Activated naive CD4-positive, alpha-beta T cell treated with anti-CD3 and anti-CD28 coated beads, Interleukin-2, amount 50 U/mL, for 24 hours (primary cell): Measurements from ENCODE around the gene MYO1F.

ENCODE experiments used
- H3K27ac Mint-ChIP-seq: one replicate; pipeline ENCODE4 v1.8.0; 2021; ENCODE audit warnings: mild to moderate bottlenecking, mixed read lengths
- H3K27me3 Mint-ChIP-seq: one replicate; pipeline ENCODE4 v1.8.0; 2021; ENCODE audit warnings: mixed read lengths
- H3K36me3 Mint-ChIP-seq: one replicate; pipeline ENCODE4 v1.8.0; 2021; ENCODE audit warnings: mixed read lengths
- H3K4me1 Mint-ChIP-seq: one replicate; pipeline ENCODE4 v1.8.0; 2021; ENCODE audit warnings: mixed read lengths
- H3K4me3 Mint-ChIP-seq: one replicate; pipeline ENCODE4 v1.8.0; 2021; ENCODE audit warnings: mild to moderate bottlenecking, mixed read lengths
- H3K9me3 Mint-ChIP-seq: one replicate; pipeline ENCODE4 v1.8.0; 2021; ENCODE audit warnings: mixed read lengths

Gene MYO1F

DNA sequence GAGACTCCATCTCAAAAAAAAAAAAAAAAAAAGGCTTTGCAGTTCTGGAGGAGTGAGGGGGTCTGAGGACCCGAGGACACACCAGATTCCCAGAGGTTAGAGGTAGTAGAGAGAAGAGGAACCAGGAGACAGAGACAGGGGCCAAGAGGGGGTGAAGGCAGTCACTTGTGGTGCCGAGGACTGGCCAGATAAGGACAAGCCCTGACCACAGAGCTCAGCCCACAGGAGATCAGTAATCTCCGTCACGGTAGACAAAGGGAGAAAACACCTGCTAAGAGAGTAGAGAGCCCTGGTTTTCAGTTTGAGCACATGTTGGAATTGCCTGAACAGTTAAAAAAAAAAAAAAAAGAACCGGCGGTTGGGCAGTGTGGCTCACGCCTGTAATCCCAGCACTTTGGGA lies 73.1 kb downstream of the MYO1F start:
- Mint-ChIP-seq H3K4me1 (peaks cover 23% of the 10 kb centered on the region), H3K4me3 (peak overlapping the region; percentile 66), H3K36me3 (peaks cover 2% of the 10 kb centered on the region), H3K9me3 (no peaks in the 10 kb centered on the region), H3K27ac (no peak overlapping the region), H3K27me3 (no peaks in the 10 kb centered on the region)

DNA sequence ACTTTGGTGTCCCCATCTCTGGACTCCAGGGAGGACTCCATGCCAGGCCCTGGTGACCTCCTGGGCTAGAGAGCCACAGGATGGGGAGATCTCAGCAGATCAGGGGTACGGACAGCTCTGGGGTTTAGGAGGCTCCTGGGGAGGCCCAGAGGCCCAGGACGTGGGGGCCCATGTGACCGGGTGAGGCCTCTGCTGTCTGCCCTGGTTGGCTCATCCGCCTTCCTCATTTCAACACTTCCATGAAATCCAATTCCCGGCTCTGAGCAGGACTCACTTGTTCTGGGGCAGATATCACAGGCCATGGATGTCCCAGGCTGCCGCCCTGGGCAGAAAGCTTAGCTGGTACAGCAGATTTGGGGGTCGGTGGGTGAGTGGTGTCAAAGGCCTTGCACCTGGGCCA lies 73.7 kb downstream of the MYO1F start:
- Mint-ChIP-seq H3K27me3 (no peaks in the 10 kb centered on the region), H3K36me3 (peaks cover 2% of the 10 kb centered on the region), H3K4me3 (no peak overlapping the region), H3K9me3 (no peaks in the 10 kb centered on the region), H3K4me1 (peaks cover 23% of the 10 kb centered on the region), H3K27ac (no peak overlapping the region)

DNA sequence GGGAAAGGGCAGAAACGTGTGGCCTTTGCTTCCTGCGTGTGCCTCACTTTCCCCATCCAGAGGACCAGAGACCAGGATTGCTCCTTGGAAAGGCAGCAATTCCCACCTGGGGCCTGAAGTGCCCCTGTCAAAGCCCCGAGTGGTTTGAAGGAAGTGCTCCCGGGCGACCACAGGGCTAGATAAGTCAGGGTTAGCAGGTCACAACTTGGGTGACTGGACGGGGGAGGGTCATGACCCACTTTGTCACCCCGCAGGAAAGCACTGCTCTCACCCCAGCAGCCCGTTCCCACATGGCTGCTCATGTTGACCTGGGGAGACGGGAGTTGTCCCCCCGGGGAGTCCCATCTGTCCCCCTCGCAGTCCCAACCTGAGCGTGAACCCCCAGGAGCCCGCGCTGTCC lies 75.3 kb downstream of the MYO1F start:
- H3K4me3 Mint-ChIP-seq: no peak overlapping the region
- H3K4me1 Mint-ChIP-seq: peaks cover 23% of the 10 kb centered on the region
- H3K36me3 Mint-ChIP-seq: no peaks in the 10 kb centered on the region
- no peak overlapping the region for H3K27ac Mint-ChIP-seq
- no peaks in the 10 kb centered on the region for H3K27me3 Mint-ChIP-seq
- no peaks in the 10 kb centered on the region for H3K9me3 Mint-ChIP-seq

DNA sequence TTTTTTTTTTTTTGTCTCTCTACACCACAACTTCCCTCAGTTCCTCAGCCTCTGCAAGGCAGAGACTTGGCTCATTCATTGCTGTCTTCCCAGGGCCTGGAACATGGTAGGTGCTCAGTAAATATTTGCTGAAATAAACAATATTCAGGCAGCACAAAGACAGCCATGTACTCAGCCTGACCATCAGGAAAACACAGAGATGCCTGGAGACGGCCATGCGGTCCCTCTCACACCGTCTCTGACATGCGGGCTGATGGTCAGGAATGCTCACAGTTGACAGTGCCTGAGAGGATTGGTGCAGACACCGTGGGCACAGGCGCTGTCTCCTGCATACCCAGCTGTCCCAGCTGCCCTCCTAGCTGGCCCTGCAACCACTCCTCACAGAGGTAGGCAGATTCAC lies 75.7 kb downstream of the MYO1F start:
- H3K4me3 Mint-ChIP-seq: no peak overlapping the region
- no peak overlapping the region for H3K27ac Mint-ChIP-seq
- H3K27me3 Mint-ChIP-seq: no peaks in the 10 kb centered on the region
- no peaks in the 10 kb centered on the region for H3K36me3 Mint-ChIP-seq
- peaks cover 23% of the 10 kb centered on the region for H3K4me1 Mint-ChIP-seq
- no peaks in the 10 kb centered on the region for H3K9me3 Mint-ChIP-seq

DNA sequence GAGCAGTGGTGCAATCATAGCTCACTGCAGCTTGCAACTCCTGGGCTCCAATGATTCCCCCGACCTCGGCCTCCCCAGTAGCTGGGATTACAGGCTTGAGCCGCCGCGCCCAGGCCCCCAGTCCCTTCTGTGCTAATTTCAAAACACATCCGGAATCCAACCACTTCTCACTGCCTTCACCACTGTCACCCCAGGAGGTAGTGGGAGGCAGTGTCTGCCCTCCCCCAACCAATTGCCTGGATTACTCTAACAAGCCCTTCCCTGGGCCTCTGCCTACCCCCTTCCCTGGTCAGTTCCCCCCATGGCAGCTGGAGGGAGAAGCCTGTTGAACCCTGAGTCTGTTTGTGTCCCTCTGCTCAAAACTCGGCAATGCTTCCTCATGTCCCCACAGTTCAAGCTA lies 77.1 kb downstream of the MYO1F start:
- H3K36me3 Mint-ChIP-seq: no peaks in the 10 kb centered on the region

DNA sequence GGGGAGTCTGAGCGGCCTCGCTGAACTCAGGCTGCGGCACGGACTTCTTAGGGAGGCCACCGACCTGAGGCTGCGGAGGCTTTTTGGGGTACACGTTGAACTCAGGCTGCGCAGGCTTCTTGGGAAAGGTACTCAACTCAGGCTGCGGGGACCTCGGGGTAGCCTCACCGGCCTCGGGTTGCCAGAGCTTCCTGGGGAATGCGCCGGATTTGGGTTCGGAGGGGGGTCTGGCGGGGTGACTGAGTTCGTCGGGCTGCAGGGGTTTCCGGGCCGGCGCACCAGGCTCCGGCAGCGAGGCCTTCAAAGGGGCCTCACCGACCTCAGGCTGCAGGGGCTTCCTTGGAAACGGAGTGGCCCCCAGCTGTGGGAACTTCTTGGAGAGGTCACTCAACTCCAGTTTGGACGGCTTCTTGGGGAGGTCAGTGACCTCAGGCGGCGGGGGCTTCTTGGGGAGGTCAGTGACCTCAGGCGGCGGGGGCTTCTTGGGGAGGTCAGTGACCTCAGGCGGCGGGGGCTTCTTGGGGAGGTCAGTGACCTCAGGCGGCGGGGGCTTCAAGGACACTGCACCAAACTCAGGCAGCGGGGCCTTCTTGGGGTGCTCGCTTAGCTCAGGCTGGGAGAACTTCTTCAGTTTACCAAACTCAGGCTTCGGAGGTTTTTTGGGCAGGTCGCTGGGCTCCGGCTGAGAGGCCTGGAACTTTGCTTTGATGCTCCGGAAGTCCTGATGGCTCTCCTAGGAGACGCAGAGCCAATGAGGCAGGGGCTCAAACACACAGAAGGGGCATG lies 78.0 kb downstream of the MYO1F start:
- no peak overlapping the region for H3K4me3 Mint-ChIP-seq
- peaks cover 24% of the 10 kb centered on the region for H3K4me1 Mint-ChIP-seq
- H3K27me3 Mint-ChIP-seq: no peaks in the 10 kb centered on the region
- H3K27ac Mint-ChIP-seq: no peak overlapping the region
- no peaks in the 10 kb centered on the region for H3K36me3 Mint-ChIP-seq
- no peaks in the 10 kb centered on the region for H3K9me3 Mint-ChIP-seq

More for the DNA sequence above, 77.1 kb downstream of the MYO1F start:
- H3K27me3 Mint-ChIP-seq: no peaks in the 10 kb centered on the region
- H3K4me3 Mint-ChIP-seq: no peak overlapping the region
- no peaks in the 10 kb centered on the region for H3K9me3 Mint-ChIP-seq
- H3K4me1 Mint-ChIP-seq: peaks cover 21% of the 10 kb centered on the region
- peak overlapping the region; percentile 8 for H3K27ac Mint-ChIP-seq

DNA sequence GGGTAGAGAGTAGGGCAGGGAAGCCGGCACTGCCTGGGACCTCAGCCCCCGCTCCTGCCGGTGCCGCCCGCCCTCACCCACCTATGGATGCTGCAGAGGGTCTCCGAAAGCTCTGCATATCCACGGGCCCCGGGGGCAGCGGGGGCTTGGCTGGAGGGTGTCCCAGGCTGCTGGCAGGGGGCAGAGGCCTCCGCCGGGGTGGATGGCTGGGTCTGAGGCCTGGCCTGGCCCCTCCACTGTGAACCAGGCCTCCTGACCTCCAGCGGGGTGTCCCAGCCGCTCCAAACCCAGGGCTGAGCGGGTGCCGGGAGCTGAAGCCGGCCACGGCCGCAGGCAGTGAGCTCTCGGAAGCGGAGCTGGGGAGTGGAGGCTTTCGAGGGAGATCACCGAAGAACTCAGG lies 78.9 kb downstream of the MYO1F start:
- H3K4me3 Mint-ChIP-seq: no peak overlapping the region
- no peaks in the 10 kb centered on the region for H3K36me3 Mint-ChIP-seq
- H3K9me3 Mint-ChIP-seq: no peaks in the 10 kb centered on the region
- H3K27ac Mint-ChIP-seq: no peak overlapping the region
- H3K4me1 Mint-ChIP-seq: peaks cover 25% of the 10 kb centered on the region
- H3K27me3 Mint-ChIP-seq: no peaks in the 10 kb centered on the region

DNA sequence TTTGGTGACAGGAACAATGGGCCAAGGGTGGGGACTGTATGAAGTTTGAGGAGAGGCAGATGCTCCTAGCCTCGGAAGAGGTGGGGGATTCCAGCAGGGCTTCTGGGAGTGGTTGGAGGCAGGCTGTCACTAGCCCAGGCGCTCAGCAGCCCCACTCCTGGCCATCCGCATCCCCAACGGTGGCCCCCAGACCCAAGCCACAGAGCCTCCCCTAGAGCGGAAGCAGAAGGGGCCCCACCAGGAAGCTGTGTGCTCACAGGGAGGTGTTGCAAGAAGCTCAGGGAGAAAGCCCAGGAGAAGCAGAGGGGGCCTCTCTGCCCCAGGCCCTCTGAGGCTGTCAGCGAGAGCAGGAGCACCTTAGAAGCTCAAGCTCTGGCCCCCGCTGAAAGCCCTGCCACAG lies 83.1 kb downstream of the MYO1F start:
- Mint-ChIP-seq H3K27me3 (no peaks in the 10 kb centered on the region), H3K9me3 (no peaks in the 10 kb centered on the region), H3K4me1 (peaks cover 15% of the 10 kb centered on the region), H3K4me3 (no peak overlapping the region), H3K27ac (no peak overlapping the region), H3K36me3 (no peaks in the 10 kb centered on the region)

DNA sequence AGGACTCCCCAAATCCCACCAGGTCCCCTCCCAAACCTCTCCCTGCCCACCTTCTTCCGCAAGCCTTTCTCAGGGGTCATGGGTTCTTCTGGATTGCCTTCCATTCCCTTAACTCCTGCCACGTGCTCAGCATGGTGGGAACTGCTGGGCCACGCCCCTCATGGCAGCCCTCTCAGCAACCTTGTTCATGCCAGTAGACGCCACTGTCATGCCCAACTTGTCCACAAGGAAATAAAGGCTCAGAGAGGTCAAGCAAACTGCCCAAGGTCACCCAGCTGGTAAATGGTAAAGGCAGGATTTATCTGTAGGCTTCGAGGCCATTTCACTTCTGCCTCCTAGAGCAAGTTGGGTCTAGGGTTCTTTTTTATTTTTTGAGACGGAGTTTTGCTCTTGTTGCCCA lies 85.7 kb downstream of the MYO1F start:
- no peak overlapping the region for H3K27ac Mint-ChIP-seq
- no peaks in the 10 kb centered on the region for H3K36me3 Mint-ChIP-seq
- H3K4me1 Mint-ChIP-seq: peaks cover 37% of the 10 kb centered on the region
- H3K4me3 Mint-ChIP-seq: no peak overlapping the region
- H3K9me3 Mint-ChIP-seq: no peaks in the 10 kb centered on the region
- H3K27me3 Mint-ChIP-seq: no peaks in the 10 kb centered on the region

DNA sequence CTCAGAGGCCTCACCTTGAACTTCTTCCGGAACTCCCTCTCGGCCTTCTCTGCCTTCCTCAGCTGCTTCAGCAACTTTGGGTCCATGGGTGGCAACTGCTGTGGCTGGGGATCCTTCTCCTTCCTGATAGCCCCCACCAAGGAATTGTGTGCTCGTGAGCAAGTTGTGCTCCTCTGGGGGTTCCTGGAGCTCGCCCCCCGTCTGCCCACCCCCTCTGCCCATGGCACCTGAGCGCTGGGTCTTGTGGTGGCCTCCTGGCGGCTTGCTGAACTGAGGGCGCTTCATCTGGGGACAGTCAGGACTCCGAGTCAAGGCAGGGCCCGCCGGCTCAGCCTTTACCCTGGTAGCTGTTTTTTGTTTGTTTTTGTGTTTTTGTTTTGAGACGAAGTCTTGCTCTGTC lies 86.4 kb downstream of the MYO1F start:
- H3K4me3 Mint-ChIP-seq: no peak overlapping the region
- no peaks in the 10 kb centered on the region for H3K27me3 Mint-ChIP-seq
- H3K9me3 Mint-ChIP-seq: no peaks in the 10 kb centered on the region
- no peaks in the 10 kb centered on the region for H3K36me3 Mint-ChIP-seq
- peak overlapping the region; percentile 38 for H3K27ac Mint-ChIP-seq
- H3K4me1 Mint-ChIP-seq: peaks cover 42% of the 10 kb centered on the region

DNA sequence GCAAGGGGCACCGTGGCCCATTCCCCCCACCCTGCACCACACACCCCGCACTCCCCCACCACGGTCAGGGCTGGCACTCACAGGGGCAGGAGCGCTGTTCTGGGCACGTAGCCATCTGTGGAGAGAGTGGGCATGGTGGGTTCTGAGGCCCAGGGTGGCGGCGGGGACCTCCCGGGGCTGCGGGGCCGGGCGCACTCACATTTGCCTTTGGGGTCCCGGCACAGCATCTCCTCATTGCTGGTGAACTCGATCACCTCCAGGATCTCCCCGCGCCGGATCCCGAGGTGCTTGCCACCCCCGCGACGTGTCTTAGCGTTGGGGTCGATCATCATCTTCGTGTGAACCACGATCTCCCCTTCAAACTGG lies 86.9 kb downstream of the MYO1F start:
- H3K4me3 Mint-ChIP-seq: no peak overlapping the region
- no peak overlapping the region for H3K27ac Mint-ChIP-seq
- no peaks in the 10 kb centered on the region for H3K36me3 Mint-ChIP-seq
- no peaks in the 10 kb centered on the region for H3K27me3 Mint-ChIP-seq
- H3K9me3 Mint-ChIP-seq: no peaks in the 10 kb centered on the region
- H3K4me1 Mint-ChIP-seq: peaks cover 38% of the 10 kb centered on the region

DNA sequence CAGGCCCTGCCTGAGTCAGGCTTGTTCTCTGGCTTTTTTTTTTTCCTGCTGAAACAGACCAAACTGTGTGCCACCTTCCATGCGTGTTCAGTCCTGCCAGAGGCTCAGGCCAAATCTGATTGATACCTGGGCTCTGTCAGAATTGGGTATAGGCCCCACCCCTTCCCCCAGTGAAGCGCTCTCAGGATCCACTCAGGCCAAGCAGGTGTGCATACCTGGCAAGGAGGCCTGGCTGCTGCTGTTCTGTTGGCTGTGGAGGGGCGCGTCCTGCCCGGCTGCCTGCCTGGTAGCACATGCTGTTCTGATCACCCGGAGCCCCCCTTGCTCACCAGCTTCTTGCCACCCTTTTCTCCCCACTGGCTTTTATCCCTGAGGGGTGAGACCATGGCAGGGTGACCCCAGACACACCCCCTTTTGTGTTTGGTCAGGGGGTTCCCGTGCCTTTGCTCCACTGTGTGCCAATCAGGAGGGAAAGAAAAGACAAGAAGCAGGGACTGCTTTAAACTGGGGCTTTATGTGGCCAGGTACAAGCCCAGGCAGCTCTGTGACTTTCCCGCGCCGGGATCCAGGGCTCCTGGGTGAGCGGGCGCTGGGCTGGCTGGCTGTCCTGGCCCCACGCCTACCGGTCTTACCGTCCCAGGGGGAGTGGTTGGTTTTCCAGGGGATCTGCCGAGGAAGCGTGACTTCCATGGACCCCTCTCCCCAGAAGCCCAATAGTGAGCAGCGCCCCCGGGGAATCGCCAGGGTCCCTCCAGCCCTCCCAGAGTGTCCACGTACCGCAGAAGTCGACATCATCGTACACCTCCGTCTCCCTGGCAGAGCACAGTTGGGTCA lies 87.5 kb downstream of the MYO1F start:
- Mint-ChIP-seq H3K27ac (no peak overlapping the region), H3K4me3 (no peak overlapping the region), H3K27me3 (no peaks in the 10 kb centered on the region), H3K9me3 (no peaks in the 10 kb centered on the region), H3K4me1 (peaks cover 32% of the 10 kb centered on the region), H3K36me3 (no peaks in the 10 kb centered on the region)

DNA sequence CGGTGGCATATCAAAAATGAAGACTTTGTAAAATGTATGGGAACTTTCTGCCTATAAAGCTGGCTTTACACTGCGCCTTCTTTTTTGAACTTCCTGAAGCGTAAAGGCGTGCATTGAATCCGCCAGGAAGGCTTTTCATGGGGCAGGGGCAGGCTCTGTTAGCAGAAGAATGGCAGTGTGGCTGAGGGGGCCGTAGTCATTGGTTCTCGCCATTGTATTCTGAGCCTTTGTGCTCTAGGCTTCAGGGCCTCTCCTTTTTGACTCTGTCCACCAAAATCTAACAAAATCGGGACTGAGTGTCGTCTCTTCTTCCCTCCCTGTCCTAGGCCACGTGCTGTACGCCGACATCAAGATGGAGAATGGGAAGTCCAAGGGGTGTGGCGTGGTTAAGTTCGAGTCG lies 88.9 kb downstream of the MYO1F start:
- Mint-ChIP-seq H3K9me3 (no peaks in the 10 kb centered on the region), H3K4me1 (peaks cover 27% of the 10 kb centered on the region), H3K4me3 (no peak overlapping the region), H3K36me3 (no peaks in the 10 kb centered on the region), H3K27me3 (no peaks in the 10 kb centered on the region), H3K27ac (peak overlapping the region; percentile 70)

DNA sequence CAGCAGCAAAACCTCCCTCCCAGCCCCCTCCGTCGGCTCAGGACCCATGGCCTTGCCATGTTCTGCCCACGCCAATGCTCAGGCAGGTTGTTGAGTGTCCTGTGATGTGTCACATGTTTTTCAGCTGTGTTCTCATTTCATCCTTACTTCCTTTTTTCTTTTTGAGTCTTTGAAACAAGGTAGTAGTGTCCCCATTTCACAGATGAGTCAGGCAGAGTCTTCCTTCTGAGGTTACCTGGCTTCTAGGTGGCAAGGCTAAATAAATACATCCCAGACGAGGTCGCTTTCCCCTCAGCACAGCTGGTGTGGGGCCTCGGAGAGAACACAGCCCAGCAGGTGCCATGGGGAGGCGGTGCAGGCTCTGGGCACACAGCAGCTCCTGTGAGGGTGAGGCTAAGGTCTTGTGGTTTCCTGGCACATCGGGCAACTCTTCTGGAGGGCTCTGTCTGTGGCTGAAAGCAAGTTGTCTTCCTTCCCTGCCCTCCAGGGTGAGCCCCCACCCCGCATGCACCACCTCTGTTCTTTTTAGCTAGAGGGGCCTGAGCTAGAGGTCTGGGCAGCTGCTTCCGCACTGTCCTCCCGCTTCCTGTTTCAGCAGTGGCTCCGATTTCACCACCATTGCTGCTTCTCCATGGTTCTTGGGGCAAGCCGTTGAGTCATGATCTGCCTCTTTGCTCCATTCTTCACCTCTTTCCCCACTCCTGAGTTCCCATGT lies 89.9 kb downstream of the MYO1F start:
- Mint-ChIP-seq H3K27ac (peak overlapping the region; percentile 91), H3K4me3 (peak overlapping the region; percentile 27), H3K27me3 (no peaks in the 10 kb centered on the region), H3K9me3 (no peaks in the 10 kb centered on the region), H3K4me1 (peaks cover 36% of the 10 kb centered on the region), H3K36me3 (peaks cover 3% of the 10 kb centered on the region)

DNA sequence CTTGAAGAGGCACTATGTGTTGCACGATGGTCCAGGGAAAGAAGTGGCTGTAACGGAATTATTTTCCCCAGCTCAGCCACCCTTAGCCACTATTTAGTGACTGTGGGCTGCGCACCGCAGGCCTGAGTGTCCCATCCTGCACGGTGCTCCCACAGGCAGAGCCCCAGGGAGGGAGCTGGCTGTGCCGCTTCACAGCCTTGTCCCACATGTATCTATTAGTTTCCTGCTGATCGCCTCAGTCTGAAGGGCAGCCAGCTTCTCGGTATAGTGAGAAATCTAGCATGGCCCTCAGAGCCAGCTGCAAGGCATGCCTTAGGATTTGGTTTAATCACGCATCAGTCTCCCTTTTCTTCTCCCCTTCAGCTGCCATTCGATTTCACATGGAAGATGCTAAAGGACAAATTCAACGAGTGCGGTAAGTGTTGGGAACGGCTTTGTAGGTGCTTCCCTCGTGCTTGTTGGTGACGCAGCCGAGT lies 90.5 kb downstream of the MYO1F start:
- peaks cover 40% of the 10 kb centered on the region for H3K4me1 Mint-ChIP-seq
- no peaks in the 10 kb centered on the region for H3K27me3 Mint-ChIP-seq
- peak overlapping the region; percentile 27 for H3K4me3 Mint-ChIP-seq
- H3K36me3 Mint-ChIP-seq: peaks cover 3% of the 10 kb centered on the region
- H3K27ac Mint-ChIP-seq: peak overlapping the region; percentile 77
- H3K9me3 Mint-ChIP-seq: no peaks in the 10 kb centered on the region
